Measurements from ENCODE around the gene RAB7A. TPM values are rescaled to one million over a fixed set of nuclear protein-coding genes. Genes with fewer than 3 reads are reported as not detected.

The RAB7A gene
- total and polyA plus RNA-seq, 2 donors (not counting 1 experiment from before 2014, with no cell fraction given) = 62.7 to 138 TPM

DNA sequence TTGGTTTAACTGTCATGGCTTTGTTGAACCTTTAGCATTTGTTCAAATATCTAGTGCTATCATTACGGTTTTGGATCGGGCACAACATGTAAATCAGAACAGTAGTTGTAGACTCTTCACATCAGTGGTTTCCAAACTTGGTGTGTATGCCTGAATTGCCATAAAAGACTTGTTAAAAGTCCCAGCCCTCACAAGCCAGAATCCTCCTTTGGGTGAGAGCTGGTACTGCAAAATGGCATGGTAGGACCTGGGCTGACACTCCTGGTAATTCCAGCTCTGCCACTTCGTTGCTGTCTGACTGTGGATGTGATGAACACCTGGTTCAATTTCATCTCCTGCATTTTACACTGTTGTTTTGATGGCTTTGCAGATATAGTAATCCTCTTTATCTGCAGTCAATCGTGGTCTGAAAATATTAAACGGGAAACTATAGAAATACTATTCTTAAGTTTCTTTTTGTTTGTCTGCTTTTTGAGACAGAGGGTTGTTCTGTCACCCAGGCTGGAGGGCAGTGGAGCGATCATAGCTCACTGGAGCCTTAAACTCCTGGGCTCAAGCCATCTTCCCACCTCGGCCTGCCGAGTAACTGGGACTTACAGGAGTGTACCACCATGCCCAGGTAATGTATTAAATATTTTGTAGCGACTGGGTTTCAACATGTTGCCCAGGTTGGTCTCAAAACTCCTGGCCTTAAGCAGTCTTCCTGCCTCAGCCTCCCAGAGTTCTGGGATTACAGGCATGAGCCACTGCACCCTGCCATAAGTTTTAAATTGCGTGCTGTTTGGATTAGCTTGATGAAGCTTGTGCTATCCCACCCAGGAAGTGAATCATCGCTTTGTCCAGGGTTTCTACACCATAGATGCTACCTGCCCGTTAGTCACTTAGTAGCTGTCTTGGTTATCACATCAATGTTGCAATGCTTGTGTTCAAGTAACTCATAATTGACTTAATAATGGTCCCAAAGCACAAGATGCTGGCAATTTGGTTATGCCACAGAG lies 61.6 kb downstream of the RAB7A start:
- Histone ChIP-seq H2AFZ (ENCODE audit: insufficient read depth, low read depth, low read length, poor library complexity, severe bottlenecking) (no peak overlapping the region), H3K9me3 (ENCODE audit: control extremely low read depth in 1 of 3, control insufficient read depth in 2 of 3, insufficient read depth in 1 of 3, low read length in 2 of 3) (peaks cover 0 to 7% (median 0%) of the 10 kb centered on the region in 3 donors), H3K9ac (ENCODE audit: low read length) (peak overlapping the region; percentile 13), H4K20me1 (ENCODE audit: control insufficient read depth, insufficient read depth, low read length, poor library complexity, severe bottlenecking) (peaks cover 61% of the 10 kb centered on the region), H3K4me3 (ENCODE audit: control extremely low read depth in 1 of 5, extremely low read depth in 1 of 5, insufficient read depth in 1 of 5, low read depth in 2 of 5, low read length in 4 of 5) (no peak overlapping the region), H3K4me1 (ENCODE audit: control insufficient read depth in 2 of 2, insufficient read depth in 2 of 2, low read length in 2 of 2) (peaks cover 60% of the 10 kb centered on the region in 2 donors), H3K36me3 (replicated peaks in 1 of 2; ENCODE audit: control extremely low read depth in 1 of 2, control insufficient read depth in 1 of 2, extremely low read depth in 1 of 2, insufficient read depth in 2 of 2, low read length in 1 of 2) (no peaks in the 10 kb centered on the region), H3K79me2 (ENCODE audit: control insufficient read depth, insufficient read depth, low read length) (peaks cover 94% of the 10 kb centered on the region), H3K27ac (ENCODE audit: low read length in 2 of 2) (peak overlapping the region; percentile 4 to 60), H3K4me2 (replicated peaks; ENCODE audit: low read depth, low read length, poor library complexity, severe bottlenecking) (peak overlapping the region; percentile 45), H3K27me3 (replicated peaks in 1 of 4; ENCODE audit: control extremely low read depth in 1 of 4, control insufficient read depth in 3 of 4, insufficient read depth in 4 of 4, low read length in 3 of 4) (no peaks in the 10 kb centered on the region)
- H3K4me3 Mint-ChIP-seq = peak overlapping the region; percentile 21
- WGBS (ENCODE audit: insufficient coverage) = 77% methylated on average over 7 of the region's 12 CpGs
- H3K27me3 Mint-ChIP-seq = no peaks in the 10 kb centered on the region
- POLR2A ChIA-PET = no interaction called here
- H3K27ac Mint-ChIP-seq = peak overlapping the region; percentile 85
- intact Hi-C loops (cut with micrococcal nuclease) = loop anchor here (2.0 kb wide), 2 partner anchors 17 to 61 kb away; partner anchors contain the start of gene RAB7A
- peak; percentile 68 for DNase-seq
- H3K4me1 Mint-ChIP-seq = peaks cover 88% of the 10 kb centered on the region
- ATAC-seq (ENCODE audit: low read depth) = peak; percentile 80
- TF ChIP-seq, protein P1, sequence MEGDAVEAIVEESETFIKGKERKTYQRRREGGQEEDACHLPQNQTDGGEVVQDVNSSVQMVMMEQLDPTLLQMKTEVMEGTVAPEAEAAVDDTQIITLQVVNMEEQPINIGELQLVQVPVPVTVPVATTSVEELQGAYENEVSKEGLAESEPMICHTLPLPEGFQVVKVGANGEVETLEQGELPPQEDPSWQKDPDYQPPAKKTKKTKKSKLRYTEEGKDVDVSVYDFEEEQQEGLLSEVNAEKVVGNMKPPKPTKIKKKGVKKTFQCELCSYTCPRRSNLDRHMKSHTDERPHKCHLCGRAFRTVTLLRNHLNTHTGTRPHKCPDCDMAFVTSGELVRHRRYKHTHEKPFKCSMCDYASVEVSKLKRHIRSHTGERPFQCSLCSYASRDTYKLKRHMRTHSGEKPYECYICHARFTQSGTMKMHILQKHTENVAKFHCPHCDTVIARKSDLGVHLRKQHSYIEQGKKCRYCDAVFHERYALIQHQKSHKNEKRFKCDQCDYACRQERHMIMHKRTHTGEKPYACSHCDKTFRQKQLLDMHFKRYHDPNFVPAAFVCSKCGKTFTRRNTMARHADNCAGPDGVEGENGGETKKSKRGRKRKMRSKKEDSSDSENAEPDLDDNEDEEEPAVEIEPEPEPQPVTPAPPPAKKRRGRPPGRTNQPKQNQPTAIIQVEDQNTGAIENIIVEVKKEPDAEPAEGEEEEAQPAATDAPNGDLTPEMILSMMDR (IDR thresholded peaks at IDR 0.05) = peak; percentile 74
- no peak for TF ChIP-seq EZH2 (IDR thresholded peaks at IDR 0.05; ENCODE audit: borderline replicate concordance, insufficient read depth, low read depth, low read length, poor library complexity, severe bottlenecking)
- CTCF ChIA-PET = interaction anchor here (1.0 to 2.4 kb wide), 6 partner anchors 10 to 170 kb away, joined by 3 to 22 read pairs (median 6); no protein-coding TSS in a partner anchor
- H3K9me3 Mint-ChIP-seq (ENCODE audit: insufficient read depth) = no peaks in the 10 kb centered on the region

Measured in B cell (primary cell).